Stimulated activated CD8-positive, alpha-beta memory T cell treated with anti-CD3 and anti-CD28 coated beads, Interleukin-4, amount 100 ng/mL, for 24 hours (primary cell): ENCODE results near the gene CTDNEP1.

Source experiments
- DNase-seq: peaks from one replicate; pipeline ENCODE4 v3.0.0-alpha.2; 2020; ENCODE audit warnings: low read depth

Gene CTDNEP1

DNA sequence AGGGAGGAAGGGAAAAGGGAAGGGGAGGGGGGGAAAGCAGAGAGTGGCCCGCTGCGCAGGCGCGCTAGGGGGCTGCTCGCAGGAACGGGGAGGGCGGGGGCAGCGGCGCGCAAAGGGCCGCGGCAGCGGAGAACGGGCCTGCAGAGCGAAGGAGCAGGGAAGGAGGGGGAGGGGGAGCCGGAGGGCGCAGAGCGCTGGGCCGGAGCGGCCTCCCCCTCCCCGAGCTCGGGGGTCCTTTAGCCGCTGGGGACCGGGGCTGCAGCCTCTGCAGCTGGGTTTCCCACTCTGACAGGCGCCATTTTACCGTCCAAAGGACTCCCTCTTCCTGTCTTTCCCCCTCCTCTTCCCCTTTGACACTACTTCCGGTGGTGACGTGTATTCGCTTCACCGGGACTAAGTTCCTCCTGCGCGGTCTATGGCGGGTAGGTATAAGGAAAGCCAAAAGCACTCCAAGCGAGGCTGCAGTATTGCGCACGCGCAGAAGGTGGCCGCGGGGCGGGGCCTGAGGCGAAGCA lies at the start of gene CTDNEP1:
Gene CTDNEP1 (minus strand): TSS at position 74 of the 515 bp plus-strand sequence. CDS start 438 bp downstream, outside the sequence.
- peak; percentile 98 for DNase-seq

- peak; percentile 61 for DNase-seq
These were observed 44.8 kb upstream of the CTDNEP1 start for GRCh38 chr17:7296189-7296861.

- DNase-seq: no peak
These were observed 44.0 kb upstream of the CTDNEP1 start for GRCh38 chr17:7295230-7296180.

- DNase-seq: peak; percentile 69
These were observed 43.1 kb upstream of the CTDNEP1 start, which contains the start of gene YBX2 for GRCh38 chr17:7294614-7295153. YBX2 (minus strand) TSS chr17:7294639; CDS start chr17:7294500, 139 bp downstream.

DNA sequence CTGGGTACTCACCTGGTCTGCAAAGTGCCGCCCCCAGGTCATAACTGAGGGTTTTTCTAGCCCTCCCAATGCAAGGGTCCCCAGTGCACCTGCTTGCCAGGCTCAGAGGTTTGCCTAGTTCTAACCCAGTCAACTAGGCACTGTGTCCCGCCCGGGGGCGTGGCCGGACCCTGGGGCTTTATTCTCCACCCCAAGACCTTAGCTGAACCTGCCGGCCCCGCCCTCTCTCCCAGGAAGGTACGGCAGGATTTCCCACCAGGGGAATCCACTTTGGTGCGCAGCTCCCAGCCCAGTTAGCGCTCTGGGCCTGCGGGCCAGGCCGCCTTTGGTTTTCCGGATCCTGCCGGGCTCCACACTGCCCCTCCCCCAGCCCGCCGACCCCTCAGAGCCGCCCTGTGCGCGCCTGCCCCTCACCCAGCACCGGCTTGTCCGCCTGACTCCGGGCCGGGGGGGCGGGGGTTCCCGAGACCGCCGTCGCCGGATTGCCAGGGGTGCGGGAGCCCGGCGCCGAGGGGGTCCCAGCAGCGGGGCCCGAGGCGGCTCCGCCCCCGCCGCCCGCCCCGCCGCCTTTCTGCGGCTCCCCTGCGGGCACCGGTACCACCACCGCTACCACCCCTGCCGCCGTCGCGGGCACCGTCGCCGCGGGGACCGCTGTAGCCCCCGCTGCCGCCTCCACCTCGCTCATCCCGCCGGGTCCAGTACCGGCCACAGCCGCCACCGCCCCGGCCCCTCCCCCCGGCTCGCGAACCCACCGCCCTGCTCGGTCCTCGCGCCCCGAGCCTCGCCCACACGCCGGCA lies 42.5 kb upstream of the CTDNEP1 start:
- DNase-seq: no peak

- no peak for DNase-seq
These were observed 41.6 kb upstream of the CTDNEP1 start for GRCh38 chr17:7293159-7293558.

DNA sequence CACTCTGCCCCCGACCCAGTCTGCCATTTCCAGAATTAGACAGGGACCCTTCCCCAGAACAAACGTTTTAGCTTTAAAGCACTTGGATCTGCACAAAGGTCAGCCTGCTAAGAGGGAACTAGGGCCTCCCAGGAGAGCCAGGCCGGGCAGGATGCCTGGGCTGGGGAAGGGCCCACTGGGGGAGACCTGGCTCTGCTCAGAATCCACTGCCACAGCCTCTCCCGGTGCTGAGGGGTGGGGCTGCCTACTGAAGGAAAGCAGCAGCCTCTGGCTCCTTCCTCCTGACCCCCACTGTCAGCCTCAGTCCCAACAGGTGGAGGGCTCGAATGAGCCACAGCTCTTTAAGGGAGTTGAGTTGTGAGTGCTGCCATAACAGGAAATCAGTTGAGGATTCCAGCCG lies 41.2 kb upstream of the CTDNEP1 start:
- DNase-seq: no peak

DNA sequence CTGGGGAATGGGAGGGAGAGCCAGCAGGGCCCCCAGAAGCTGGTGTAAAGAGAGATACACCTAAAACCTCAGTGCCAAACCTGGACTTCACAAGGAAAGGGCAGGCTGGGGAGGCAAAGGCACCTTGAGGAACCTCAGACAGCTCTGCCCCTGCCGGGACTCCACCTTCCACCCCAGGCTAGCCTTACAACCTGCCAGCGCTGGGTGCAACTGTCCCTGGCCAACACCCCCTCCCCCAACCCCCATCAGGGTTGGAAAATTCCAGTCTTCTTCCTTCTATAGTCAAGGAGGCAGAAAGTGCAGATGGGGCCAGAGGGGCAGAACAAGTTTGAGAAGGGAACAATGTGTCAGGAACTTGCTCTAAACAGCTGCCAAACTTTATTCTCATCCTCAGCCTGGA lies 40.7 kb upstream of the CTDNEP1 start:
- DNase-seq: no peak

GRCh38 chr17:7290685-7291084 lies 39.2 kb upstream of the CTDNEP1 start:
- DNase-seq: no peak

DNA sequence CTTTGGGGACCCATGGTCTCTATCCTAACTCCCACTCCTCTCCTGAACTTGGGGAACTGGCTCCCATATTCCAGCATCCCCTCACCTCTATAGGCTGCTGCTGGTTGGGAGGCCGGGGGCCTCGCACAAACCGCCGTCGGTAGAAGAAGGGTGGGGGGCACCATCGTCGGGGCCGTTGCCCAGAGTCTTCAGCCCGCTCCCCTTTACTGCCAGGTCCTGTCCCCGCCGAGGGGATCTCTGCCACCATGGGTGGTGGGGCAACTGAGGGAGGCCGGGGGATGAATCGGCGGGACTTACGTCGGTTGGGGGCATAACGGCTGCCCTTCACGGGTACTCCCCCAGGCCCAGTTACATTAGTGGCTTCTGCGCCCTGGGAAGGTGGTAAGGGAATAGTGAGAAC lies 38.6 kb upstream of the CTDNEP1 start:
- DNase-seq: no peak

- no peak for DNase-seq
These were observed 37.9 kb upstream of the CTDNEP1 start for GRCh38 chr17:7289256-7290032.

DNA sequence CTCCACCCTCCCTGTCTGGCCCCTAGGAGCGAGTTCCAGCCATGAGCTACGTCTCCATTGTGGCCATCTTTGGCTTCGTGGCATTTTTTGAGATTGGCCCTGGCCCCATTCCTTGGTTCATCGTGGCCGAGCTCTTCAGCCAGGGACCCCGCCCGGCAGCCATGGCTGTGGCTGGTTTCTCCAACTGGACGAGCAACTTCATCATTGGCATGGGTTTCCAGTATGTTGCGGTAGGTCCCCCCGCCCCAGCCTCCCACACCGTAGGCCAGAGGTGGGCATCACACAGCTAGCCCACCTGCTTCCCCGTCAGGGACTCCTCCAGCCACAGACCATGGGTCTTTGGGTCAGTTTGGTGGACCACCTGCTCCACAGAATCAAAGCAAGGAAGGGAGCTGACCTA lies 34.1 kb upstream of the CTDNEP1 start:
- no peak for DNase-seq

GRCh38 chr17:7284911-7285310 lies 33.4 kb upstream of the CTDNEP1 start:
- no peak for DNase-seq

DNA sequence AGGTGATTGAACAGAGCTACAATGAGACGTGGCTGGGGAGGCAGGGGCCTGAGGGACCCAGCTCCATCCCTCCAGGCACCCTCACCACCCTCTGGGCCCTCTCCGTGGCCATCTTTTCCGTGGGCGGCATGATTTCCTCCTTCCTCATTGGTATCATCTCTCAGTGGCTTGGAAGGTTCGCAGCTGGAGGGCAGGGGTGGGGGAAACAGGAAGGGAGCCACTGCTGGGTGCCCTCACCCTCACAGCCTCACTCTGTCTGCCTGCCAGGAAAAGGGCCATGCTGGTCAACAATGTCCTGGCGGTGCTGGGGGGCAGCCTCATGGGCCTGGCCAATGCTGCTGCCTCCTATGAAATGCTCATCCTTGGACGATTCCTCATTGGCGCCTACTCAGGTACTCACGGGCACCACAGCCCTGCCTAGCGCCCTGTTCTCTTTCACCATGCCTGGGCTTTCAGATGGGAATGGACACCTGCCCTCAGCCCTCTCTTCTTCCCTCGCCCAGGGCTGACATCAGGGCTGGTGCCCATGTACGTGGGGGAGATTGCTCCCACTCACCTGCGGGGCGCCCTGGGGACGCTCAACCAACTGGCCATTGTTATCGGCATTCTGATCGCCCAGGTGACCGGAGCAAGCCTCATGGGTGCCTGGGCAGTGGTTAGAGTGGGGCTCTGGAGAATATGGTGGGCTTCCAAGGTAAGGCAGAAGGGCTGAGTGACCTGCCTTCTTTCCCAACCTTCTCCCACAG lies 32.1 kb upstream of the CTDNEP1 start:
- no peak for DNase-seq

GRCh38 chr17:7282752-7283321 lies 31.3 kb upstream of the CTDNEP1 start:
- no peak for DNase-seq

DNA sequence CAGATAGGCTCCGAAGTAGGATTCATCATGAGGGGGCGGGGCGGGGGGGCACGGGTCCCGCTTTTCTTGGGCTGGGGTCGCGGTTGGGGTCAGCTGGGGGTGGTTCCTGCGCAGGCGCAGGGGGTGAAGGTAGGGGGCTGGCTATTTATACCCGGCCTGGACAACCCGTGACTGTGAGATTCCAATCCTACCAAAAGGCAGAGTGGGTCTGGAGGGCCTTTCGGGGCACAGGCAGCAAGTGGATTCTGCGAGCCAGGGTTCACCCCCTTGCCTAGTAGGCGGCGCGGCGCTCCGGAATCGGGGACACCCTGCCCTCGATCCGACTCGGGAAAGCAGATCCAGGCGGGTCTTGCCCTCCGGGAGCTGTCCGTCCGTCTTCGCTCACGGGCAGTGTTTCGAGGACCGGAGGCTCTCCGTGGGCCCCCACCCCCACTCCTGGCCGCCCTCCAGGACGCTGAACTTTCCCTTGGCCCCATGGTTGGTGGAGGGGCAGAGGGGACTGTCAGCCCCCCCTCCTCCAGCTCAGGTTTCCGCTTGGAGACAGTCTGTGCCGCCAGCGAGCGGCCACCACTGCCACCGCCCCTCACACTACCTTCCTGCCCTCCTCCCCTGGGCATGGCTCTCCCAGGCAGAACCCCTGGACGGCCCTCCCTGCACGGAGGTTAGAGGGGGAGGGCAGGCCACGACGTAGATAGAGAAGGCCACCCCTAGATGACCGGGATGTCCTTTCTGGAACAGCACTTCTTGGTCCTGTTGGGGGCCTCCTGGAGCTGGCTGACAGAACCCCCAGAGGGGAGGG lies 30.6 kb upstream of the CTDNEP1 start:
- DNase-seq: no peak

DNA sequence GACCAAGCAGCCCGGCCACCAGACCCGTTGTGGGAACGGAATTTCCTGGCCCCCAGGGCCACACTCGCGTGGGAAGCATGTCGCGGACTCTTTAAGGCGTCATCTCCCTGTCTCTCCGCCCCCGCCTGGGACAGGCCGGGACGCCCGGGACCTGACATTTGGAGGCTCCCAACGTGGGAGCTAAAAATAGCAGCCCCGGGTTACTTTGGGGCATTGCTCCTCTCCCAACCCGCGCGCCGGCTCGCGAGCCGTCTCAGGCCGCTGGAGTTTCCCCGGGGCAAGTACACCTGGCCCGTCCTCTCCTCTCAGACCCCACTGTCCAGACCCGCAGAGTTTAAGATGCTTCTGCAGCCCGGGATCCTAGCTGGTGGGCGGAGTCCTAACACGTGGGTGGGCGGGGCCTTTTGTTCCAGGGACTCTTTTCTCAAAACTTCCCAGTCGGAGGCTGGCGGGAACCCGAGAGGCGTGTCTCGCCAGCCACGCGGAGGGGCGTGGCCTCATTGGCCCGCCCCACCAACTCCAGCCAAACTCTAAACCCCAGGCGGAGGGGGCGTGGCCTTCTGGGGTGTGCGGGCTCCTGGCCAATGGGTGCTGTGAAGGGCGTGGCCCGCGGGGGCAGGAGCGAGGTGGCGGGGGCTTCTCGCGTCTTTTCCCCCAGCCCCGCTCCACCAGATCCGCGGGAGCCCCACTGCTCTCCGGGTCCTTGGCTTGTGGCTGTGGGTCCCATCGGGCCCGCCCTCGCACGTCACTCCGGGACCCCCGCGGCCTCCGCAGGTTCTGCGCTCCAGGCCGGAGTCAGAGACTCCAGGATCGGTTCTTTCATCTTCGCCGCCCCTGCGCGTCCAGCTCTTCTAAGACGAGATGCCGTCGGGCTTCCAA lies 29.8 kb upstream of the CTDNEP1 start, which contains the start of gene SLC2A4:
Gene SLC2A4 (plus strand): TSS at position 645 of the 879 bp plus-strand sequence. CDS start 217 bp downstream, at position 862.
- DNase-seq: peak; percentile 82
